ENCODE measurements around the gene KLRC4.
A peak's percentile ranks its signal among the peaks of the same experiment; 100 is the strongest.

Gene KLRC4

GRCh38 chr12:10366875-10367274, 42.7 kb downstream of the KLRC4 start:
- DNase-seq, result peak; percentile 49

- peak; percentile 10 for DNase-seq
These were observed 43.7 kb downstream of the KLRC4 start for GRCh38 chr12:10365696-10366405.

GRCh38 chr12:10364815-10365622, 44.5 kb downstream of the KLRC4 start:
- peak; percentile 93 for DNase-seq

- DNase-seq, result peak; percentile 69
These were observed 45.4 kb downstream of the KLRC4 start for GRCh38 chr12:10363914-10364814.

- DNase-seq, result peak; percentile 35
These were observed 46.0 kb downstream of the KLRC4 start for GRCh38 chr12:10363658-10363913.

- peak; percentile 1 for DNase-seq
These were observed 46.5 kb downstream of the KLRC4 start for GRCh38 chr12:10362828-10363657.

- DNase-seq, result peak; percentile 44
These were observed 47.2 kb downstream of the KLRC4 start for GRCh38 chr12:10362325-10362724.

- peak; percentile 35 for DNase-seq
These were observed 47.9 kb downstream of the KLRC4 start for GRCh38 chr12:10361622-10362021.

- DNase-seq, result peak; percentile 89
These were observed 48.5 kb downstream of the KLRC4 start for GRCh38 chr12:10361084-10361483.

- DNase-seq, result no peak
These were observed 50.6 kb downstream of the KLRC4 start for GRCh38 chr12:10358969-10359368.

- DNase-seq, result no peak
These were observed 51.4 kb downstream of the KLRC4 start for GRCh38 chr12:10358131-10358530.
